ENCODE results near the gene TMEM116.
"Not testable (repeated sequence)": the region's sequence is repeated elsewhere in the genome, so short reads cannot be mapped to it uniquely, and the experiment has no call there.

The TMEM116 gene

GRCh38 chr12:112008918-112009317 is 4.0 kb downstream of the TMEM116 start:
- DNase-seq: no peak

- DNase-seq: no peak
Observed at GRCh38 chr12:112007945-112008344, 5.0 kb downstream of the TMEM116 start.

- no peak for DNase-seq
Observed at GRCh38 chr12:112005419-112006395, 7.3 kb downstream of the TMEM116 start.

GRCh38 chr12:112004041-112004440 is 8.9 kb downstream of the TMEM116 start:
- no peak for DNase-seq

GRCh38 chr12:112001576-112001975 is 11.4 kb downstream of the TMEM116 start:
- DNase-seq: no peak

- DNase-seq: no peak
Observed at GRCh38 chr12:112000820-112001219, 12.1 kb downstream of the TMEM116 start.

GRCh38 chr12:111999129-111999528 is 13.8 kb downstream of the TMEM116 start:
- not testable (repeated sequence) for DNase-seq

GRCh38 chr12:111998015-111998414 is 14.9 kb downstream of the TMEM116 start:
- DNase-seq: no peak

- DNase-seq: no peak
Observed at GRCh38 chr12:111997300-111997699, 15.7 kb downstream of the TMEM116 start.

- no peak for DNase-seq
Observed at GRCh38 chr12:111995782-111996480, 17.0 kb downstream of the TMEM116 start.

- DNase-seq: not testable (repeated sequence)
Observed at GRCh38 chr12:111994211-111995111, 18.5 kb downstream of the TMEM116 start.

- DNase-seq: no peak
Observed at GRCh38 chr12:111993292-111994150, 19.4 kb downstream of the TMEM116 start.

GRCh38 chr12:111992464-111992863 is 20.5 kb downstream of the TMEM116 start:
- no peak for DNase-seq

- DNase-seq: no peak
Observed at GRCh38 chr12:111991946-111992345, 21.0 kb downstream of the TMEM116 start.

GRCh38 chr12:111991535-111991934 is 21.4 kb downstream of the TMEM116 start:
- DNase-seq: no peak

- no peak for DNase-seq
Observed at GRCh38 chr12:111984820-111985219, 28.1 kb downstream of the TMEM116 start.

- DNase-seq: no peak
Observed at GRCh38 chr12:111981987-111982386, 31.0 kb downstream of the TMEM116 start.

- no peak for DNase-seq
Observed at GRCh38 chr12:111980598-111980997, 32.4 kb downstream of the TMEM116 start.

GRCh38 chr12:111978545-111978944 is 34.4 kb downstream of the TMEM116 start:
- no peak for DNase-seq

GRCh38 chr12:111976860-111977259 is 36.1 kb downstream of the TMEM116 start:
- DNase-seq: no peak

GRCh38 chr12:111976291-111976690 is 36.7 kb downstream of the TMEM116 start:
- no peak for DNase-seq
